ENCODE results near the gene AKT1S1.

The AKT1S1 gene

DNA sequence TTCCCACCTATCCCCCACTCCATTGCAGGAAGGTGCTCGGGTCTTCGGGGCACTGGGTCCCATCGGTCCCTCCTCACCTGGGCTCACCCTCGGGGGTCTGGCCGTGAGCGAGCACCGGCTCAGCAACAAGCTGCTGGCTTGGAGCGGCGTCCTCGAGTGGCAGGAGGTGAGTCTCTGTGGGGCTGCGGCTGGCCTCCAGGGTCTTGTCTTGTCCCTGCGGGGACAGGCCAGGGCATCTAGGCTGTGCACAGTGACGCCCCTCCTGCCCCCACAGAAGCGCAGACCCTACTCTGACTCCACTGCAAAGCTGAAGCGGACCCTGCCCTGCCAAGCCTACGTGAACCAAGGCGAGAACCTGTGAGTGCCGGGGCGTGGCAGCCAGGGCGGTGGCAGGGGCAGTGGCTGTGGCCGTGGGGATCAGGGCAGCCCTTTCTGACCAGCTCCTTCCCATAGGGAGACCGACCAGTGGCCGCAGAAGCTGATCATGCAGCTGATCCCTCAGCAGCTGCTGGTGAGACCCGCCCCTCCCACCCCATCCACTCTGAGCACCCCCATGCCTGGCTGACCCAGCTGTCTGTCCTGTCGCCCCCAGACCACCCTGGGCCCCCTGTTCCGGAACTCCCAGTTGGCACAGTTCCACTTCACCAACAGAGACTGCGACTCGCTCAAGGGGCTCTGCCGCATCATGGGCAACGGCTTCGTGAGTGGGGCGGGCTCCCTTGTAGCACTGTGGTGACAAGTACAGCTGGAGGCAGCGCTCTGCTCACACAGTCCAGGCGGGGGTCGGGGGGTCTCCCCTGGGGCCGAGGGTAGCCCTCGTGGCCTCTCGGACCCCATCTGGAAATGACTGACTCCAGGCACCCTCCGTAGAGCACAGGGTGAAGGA lies 22.5 kb downstream of the AKT1S1 start:
- DNase-seq (ENCODE audit: low spot score): no peak

DNA sequence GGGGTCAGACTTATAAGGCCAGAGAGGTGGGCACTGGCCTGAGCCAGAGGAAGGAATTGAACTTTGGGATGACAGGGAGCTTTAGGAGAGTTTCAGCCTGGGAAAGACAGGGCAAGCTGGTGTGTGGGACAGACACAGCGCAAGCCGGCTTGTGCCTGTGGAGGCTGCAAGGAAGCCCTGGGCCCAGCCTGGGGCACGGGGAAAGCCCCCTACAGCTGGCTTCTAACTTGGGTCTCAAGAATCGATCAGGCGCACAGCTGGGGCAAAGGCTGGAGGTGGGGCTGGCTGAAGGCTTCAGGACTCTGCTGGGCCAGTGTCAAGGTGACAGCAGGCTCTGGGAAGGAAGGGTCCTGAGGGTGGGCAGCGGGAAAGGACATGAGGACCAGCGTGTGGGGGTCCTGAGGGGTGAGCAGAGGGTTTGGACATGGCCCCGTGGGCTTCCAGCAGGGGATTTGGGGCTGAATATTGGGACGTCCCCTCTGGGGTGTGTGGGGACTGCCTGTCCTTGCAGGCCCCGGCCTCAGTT lies 23.2 kb downstream of the AKT1S1 start:
- DNase-seq (ENCODE audit: low spot score): no peak

DNA sequence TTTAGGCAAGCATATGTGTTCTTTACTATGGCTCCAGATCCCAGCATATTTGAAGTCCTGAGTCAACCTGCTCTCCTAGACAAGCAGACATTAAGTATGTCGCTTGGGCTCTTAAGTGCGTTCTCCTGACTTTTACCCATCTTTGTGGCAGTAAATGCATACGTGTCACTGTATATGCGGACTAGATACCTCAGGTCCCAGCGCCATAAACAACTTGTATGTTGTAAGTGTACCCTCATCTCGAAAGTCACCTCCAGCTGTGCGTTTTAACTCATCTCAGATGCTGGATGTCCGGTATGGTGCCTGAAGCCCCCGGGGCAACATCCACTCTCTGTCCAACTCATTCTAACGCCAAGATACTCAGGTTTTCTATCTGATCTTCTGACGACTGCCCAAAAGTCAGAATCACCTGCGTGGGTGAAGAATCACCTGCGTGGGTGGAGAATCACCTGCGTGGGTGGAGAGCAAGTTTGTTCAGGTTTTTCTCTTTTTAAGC lies 24.5 kb downstream of the AKT1S1 start:
- no peak for DNase-seq (ENCODE audit: low spot score)

DNA sequence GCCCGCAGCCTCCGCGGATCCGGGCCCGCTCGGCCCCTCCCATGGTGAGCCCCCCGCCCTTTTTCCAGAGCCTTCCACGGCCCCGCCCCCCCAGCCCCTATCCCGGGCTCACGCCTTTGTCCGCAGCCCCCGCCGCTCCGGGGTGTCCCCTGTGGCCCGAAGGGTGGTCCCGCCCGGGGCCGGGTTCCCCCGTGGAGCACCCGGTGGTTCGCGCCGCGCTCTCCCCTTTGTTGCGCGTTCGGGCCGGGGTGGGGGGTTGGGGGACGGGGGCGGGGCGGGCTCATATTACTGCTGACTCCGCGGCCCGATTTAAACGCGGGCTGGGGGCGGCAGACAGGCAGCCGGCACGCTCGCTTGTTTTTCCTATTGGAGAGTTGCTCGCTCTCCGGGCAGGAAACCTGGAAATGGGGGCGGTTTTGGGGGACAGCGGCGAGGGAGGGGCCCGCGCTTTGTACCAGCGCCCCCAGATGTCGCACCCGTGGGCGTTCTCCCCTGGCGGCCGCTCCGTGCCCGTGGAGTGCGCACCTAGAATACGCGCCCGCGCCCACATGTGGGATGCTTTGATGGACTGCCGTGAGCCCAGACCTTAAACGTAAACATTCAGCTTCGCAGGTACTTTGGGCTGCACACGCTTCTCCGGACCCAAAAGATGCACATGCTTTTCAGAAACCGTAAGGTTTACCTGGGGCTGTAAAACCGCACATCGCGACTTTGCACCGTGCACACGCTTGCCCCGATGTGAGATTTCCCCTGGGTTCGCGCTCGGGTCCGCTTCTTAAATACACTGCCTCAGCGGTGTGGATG lies 25.5 kb downstream of the AKT1S1 start:
- DNase-seq (ENCODE audit: low spot score): no peak

DNA sequence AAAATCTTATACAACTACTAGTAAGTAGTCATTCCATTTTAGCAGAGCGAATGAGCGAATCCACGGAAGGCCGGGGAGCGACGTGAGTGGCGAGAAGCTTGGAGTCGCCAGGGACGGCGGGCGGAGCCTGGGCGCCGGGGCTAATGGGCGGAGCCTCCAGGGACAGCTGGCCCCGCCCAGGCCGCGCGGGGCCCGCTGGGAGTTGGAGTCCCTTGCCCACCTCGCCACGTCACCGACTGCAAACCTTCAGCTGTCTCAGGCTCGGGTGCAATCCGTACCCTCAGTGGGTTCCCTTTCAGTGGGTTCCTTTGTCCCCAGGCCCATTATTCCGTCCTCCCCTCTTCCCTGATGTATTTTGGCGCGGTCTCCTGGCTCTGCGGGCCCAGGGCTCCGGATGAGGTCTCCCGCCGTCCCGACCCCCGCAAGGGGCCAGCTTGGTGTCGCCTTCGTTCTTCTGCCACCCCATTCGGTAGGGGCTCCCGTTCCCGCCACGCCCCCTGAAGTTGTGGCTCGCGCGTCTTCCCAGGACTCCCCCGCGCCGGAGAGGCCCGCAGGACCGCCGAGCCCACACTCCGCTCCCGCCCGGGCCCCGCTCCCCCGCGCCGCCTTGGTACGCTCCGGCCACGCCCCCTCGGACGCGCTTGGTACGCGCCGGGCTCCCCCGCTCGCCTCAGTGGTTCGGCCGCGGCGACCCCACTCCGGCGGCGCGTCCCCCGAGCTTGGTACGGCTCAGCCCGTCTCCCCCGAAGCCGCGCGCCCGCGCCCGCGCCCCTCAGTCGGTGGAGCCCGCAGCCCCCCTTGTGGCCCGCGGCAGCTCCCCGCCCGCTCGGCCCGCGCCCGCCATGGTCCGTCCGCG lies 26.4 kb downstream of the AKT1S1 start, which contains the start of gene PTOV1:
Gene PTOV1, plus strand, starts transcription at position 673 of the 856 bp plus-strand sequence.
- peak; percentile 88 for DNase-seq (ENCODE audit: low spot score)

DNA sequence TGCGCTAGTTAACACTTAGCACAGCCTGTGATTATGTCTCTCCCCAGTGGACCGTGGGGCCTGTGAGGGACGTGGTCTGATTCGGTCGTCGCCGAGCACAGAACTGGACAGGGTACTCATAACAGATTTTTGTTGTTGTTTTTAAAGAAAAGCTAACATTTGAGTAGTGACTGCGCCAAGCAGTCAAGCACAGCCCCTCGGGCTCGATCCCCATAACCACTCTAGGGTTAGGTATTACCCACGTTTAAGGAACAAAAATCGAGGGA lies 27.0 kb downstream of the AKT1S1 start:
- DNase-seq (ENCODE audit: low spot score): no peak

DNA sequence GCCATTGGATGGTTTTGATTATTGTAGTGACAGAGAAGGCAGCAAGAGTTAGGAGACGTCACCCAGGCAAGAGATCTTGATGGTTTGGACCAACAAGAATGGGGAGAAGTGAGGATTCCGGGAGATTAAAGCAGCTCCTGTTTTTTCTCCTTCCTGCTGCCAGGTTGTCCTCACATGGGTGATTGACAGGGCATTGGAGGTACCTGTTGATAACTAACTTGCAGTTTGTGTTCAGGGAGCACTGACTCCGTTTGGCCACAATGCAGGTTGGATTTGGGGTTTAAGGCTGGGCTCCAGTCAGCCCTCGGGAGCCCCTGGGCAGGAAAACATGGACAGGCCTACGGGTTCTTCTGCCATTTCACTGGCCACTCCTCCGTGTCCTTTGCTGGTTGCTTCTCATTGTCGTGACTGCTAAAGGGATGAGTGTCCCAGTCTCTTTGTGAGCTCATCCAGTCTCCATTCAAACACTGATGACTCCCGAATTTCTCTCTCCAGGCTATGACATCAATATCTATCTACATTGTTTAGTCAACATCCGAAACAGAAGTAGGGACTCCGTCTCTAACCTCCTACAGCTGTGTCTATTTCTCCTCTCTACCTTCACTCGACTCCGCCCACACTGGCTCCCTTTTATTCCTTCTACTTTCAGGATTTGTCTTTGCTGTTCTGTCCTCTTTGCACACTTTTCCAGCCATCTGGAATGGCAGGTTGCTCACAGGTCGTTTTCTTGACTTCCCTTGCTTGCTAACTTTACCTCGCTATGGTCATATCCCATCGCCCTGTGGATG lies 27.5 kb downstream of the AKT1S1 start:
- no peak for DNase-seq (ENCODE audit: low spot score)

DNA sequence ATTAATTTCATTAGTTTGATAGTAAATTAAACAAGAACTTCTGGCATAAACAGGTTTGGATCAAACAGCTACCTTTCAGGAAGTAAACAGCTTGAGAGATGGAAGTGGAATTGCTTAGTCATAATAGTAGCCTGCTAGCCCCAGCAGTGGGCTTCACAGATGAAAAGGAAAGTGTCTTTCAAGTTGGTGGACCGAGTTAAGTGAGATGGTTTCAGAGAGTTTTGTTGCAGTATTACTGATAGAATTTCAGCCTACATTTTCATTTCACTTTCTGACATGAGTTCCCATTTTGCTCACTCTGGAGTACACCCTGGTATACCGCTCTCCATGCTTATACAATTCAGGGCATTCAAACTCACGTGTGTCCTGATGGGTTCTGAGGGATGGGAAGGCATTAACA lies 28.2 kb downstream of the AKT1S1 start:
- DNase-seq (ENCODE audit: low spot score): no peak

DNA sequence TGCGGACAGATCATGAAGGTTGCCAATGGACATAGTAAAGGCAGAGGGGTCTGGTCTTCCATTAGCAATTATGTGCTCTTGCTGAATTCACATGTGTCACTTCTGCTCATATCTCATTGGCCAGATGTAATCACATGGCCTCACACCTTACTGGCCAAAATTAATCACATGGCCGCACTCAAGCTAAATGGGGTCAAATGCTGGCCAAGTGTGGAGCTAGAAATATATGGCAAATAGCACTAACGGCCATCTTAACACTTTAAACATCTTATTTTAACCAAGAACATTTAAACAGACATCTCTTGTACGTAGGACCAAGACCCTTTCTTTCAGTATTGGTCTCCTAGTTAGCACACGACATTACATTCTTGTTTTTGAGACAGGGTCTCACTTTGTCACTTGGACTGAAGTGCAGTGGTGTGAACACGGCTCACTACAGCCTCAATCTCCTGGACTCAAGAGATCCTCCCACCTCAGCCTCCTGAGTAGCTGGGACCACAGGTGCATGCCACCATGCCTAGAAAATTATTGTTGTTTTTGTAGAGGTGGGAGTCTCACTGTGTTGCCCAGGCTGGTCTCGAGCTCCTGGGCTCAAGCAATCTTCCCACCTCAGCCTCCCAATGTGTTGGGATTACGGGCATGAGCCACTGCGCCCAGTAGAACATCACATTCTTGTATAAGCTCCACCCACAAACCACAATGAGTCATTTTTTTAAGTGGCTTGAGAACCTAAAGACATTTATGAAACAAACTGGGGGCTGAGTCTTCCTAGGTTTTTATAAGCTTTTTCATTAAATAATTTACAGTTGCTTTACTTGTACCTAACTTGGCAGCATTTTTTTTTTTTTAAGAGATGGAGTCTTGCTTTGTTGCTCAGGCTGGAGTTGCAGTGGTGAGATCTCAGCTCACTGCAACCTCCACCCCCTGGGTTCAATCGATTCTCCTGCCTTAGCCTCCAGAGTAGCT lies 29.1 kb downstream of the AKT1S1 start:
- DNase-seq (ENCODE audit: low spot score): no peak

DNA sequence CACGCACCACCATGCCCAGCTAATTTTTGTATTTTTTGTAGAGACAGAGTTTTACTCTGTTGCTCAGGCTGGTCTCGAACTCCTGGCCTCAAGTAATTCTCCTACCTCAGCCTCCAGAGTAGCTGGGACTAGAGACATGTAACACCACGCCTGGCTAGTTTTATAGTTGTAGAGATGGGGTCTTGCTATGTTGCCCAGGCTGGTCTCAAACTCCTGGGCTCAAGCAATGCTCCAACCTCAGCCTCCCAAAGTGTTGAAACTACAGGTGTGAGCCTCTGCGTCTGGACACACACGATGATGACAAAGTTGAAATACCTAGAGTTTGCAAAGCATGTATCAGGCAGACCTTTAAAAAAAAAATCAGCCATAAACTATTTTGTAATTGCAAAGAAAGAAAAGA lies 30.7 kb downstream of the AKT1S1 start:
- no peak for DNase-seq (ENCODE audit: low spot score)

DNA sequence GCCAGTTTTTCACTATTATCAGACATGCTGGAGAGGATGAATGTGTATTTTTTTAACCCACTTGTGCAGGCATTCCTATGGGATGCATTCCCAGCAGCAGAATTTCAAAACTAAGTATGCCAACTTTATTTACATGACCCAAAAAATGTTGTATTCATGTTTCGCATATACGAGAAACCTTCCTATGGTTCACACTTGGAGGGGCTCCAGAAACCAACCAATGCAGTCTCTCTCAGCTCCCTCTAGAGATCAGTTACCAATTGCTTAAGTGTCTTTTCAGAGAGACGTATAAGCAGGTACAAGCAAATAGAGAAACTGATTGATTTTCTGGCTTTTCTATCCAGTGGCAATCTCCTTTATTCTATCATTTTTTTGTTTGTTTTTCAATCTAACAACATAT lies 31.7 kb downstream of the AKT1S1 start:
- no peak for DNase-seq (ENCODE audit: low spot score)

DNA sequence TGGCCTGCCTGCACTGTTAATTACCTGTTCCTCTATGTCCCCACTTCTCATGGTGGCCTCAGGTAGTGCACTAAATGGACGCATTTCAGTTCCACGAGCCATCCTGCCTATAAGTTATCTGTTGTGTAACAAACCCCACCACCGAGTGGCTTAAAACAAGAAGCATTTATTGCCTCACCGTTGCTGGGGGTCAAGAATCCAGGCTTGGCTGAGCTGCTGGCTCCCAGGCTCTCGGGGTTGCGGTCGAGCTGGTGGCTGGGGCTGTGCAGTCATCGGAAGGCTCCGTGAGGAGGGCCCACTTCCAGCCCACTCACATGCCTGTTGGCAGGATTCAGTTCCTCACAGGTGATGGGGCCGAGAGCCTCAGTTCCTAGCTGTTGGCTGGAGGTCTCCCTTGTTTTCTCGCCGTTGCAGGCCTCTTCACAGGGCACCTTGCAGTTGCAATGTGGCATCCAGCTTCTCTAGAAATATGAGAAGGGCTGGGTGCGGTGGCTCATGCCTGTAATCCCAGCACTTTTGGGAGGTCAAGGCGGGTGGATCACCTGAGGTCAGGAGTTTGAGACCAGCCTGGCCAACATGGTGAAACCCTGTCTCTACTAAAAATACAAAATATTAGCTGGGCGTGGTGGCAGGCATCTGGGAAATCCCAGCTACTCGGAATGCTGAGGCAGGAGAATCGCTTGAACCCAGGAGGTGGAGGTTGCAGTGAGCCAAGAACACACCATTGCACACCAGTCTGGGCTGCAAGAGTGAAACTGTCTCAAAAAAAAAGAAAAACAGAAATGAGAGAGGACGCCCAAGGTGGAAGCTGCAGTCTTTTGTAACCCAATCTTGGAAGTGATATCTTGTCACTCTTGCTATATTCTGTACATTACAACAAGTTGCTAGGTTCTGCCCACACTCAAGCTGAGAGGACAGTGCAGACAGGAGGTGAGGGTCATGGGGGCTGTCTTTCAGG lies 32.7 kb downstream of the AKT1S1 start:
- no peak for DNase-seq (ENCODE audit: low spot score)

DNA sequence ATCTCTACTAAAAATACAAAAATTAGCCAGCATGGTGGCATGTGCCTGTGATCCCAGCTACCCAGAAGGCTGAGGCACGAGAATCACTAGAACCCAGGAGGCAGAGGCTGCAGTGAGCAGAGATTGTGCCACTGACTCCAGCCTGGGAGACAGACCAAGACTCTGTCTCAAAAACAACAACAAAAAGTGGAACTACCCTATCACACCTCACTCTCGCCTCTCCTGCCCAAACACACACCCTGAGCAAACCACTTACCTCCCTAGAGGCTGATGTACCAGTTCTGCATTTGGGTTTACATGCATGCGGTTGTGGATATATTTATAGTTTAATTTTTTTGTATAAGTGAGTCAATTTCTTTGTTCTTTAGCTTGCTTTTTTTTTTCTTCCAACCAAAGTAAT lies 33.9 kb downstream of the AKT1S1 start:
- no peak for DNase-seq (ENCODE audit: low spot score)

DNA sequence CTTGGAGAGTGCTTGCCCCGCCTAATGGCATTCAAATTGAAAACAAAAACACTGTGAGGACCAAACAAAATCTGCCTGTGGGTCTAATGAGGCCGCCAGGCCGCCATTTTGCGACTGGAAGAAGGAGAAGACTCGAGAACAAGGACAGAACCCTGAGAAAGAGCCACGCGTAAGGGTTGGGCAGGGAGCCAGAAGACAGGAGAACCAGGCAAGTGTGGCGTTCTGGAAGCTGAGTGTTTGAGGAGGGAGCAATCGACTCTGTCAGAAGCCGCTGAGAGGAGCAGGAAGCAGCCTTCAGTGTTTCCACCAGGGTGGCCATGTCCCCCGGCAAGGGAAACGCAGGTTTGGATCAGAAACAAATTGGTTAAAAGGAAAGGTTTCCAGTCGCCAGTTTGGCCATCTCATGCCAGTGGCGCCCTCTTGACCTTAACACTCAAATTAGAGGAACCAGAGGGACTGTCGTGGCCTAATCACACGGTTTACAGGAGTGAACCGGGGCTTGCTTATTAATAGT lies 36.4 kb downstream of the AKT1S1 start:
- no peak for DNase-seq (ENCODE audit: low spot score)

DNA sequence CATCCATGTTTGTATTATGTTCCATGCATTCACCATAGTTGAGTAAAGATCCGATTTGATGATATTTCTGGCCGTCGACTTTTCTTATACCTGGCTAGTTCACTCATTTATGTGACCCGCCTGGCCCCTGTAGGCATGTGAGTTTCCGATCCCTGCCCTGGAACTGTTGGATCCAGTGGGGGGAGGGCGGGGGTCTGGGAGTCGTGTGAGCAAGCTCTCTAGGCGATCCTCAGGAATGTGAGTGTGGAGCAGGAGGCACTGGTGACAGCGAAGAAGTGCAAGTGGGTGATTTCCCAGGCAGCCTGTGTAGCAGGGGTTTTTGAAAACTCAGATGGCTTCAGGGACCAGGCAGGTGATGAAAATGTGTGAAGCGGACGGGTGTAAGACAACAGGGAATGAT lies 36.8 kb downstream of the AKT1S1 start:
- no peak for DNase-seq (ENCODE audit: low spot score)

DNA sequence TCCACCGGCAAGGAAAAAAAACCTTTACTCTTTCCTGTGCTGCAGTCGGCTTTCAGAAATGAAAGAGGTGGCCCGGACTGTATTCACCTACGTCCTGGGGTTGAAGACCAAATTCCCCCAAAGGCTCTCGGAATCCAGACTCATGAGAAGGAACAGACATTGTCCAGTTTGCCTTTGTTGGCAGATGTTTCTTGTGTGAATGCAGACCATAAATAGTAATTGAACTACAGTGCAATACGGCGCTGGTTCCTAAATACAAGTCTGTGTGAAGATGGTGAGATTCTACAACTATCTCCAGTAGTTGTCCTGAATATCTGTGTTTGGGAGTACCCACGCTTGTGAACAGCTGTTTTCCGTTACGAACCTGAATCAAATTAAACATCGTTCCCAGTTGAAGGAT lies 37.4 kb downstream of the AKT1S1 start:
- DNase-seq (ENCODE audit: low spot score): no peak

DNA sequence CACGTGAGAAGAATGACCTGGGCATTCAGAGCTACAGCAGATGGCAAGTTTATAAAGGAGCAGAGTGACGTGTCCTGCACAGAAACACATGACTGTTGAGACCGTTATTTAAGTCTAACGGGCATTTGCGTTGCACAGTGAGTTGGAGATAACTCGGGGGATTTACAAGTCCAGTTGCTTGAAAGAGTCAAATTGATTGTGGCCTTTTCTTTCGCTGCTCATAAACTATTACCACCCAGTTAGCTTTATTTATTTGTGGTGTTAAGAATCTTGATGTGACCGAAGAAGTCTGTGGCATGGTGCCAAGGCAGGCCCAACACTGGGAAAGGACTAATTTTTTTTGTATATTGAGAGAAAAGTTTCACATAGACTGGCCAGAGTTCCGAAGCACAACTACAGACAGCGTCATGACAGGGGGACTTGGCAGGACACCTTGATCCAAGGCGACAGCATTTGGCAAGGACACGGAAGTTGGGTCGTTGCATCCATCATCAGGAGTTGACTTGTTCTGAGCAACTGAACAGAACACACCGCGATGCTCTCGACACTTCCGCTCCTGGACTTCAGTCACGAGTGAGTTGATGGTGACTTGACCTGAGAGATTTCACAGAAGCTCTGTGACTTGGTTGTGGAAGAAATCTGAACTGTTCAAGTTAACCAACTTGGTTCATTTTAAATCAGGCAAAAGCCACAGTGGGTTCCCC lies 38.1 kb downstream of the AKT1S1 start:
- DNase-seq (ENCODE audit: low spot score): no peak

DNA sequence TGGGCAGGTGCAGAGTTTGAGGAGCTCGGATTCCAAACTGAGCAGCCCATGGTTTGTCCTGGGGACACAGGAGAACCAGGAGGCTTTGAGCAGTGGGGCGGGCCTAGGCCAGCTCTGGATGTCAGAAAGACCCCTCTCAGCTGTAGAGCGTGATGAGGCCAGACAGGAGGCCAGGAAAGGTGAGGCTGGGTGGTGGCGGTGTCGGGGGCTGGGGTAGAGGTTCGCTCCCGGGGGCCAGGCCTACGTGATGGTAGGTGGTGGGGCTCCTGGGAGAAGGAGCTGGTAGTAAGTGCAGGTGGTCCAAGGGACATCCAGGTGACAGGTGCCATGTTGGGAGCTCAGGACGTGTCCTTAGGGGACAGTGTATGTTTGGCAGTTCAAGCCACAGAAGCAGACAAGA lies 39.7 kb downstream of the AKT1S1 start:
- no peak for DNase-seq (ENCODE audit: low spot score)
